Measurements from ENCODE around the gene RPL29. TPM values are rescaled to one million over a fixed set of nuclear protein-coding genes. Genes with fewer than 3 reads are reported as not detected.

Gene RPL29
- total and polyA plus RNA-seq, 2 of the 13 experiments (the other 11 are each of a cell fraction or from before 2014, with no cell fraction given): 1,348 to 2,263 TPM

- 0 out of 2 replicates have a peak, but pooled peaks have one; percentile 58 for TF ChIP-seq ZNF512 (CRISPR knock-in tag; IDR thresholded peaks at IDR 0.05)
- TF ChIP-seq ZNF710 (CRISPR knock-in tag; IDR thresholded peaks at IDR 0.05; ENCODE audit: borderline replicate concordance): 0 out of 2 replicates have a peak, but pooled peaks have one; percentile 44
- TF ChIP-seq HNF1B (CRISPR knock-in tag; IDR thresholded peaks at IDR 0.05): peak; percentile 91
- TF ChIP-seq ATF7-NPFF (CRISPR knock-in tag; IDR thresholded peaks at IDR 0.05; ENCODE audit: low read depth): peak; percentile 82
- TF ChIP-seq PRDM15 (CRISPR knock-in tag; IDR thresholded peaks at IDR 0.05): peak; percentile 84; the same call in 1 of the 2 replicates
- TF ChIP-seq ZNF142 (CRISPR knock-in tag; IDR thresholded peaks at IDR 0.05): peak; percentile 92; the same call in 1 of the 2 replicates
- TF ChIP-seq ZNF354B (CRISPR knock-in tag; IDR thresholded peaks at IDR 0.05): no peak
- no peak for TF ChIP-seq ISX (CRISPR knock-in tag; conservative IDR thresholded peaks at IDR 0.05)
- no peak for TF ChIP-seq FUBP1 (CRISPR knock-in tag; IDR thresholded peaks at IDR 0.05; ENCODE audit: borderline replicate concordance)
Observed at GRCh38 chr3:51982838-51983577, 12.7 kb downstream of the RPL29 start, which contains the start of gene ACY1 (continued).

Measured in HepG2 (cell line).